WI38 (cell line): ENCODE measurements around the gene MALSU1.
A peak's percentile ranks its signal among the peaks of the same experiment; 100 is the strongest.

ENCODE experiments used
- H3K4me3 ChIP-seq: 2 replicates; pipeline ENCODE4 v1.5.1; 2011; ENCODE audit warnings: low read depth, mild to moderate bottlenecking, control low read depth, low read length
- TF ChIP-seq, protein P1 (sequence below): IDR thresholded peaks from 2 replicates; pipeline ENCODE4 v1.5.1; 2012; ENCODE audit warnings: low read depth, mild to moderate bottlenecking, control low read depth, low read length

MALSU1 gene

DNA sequence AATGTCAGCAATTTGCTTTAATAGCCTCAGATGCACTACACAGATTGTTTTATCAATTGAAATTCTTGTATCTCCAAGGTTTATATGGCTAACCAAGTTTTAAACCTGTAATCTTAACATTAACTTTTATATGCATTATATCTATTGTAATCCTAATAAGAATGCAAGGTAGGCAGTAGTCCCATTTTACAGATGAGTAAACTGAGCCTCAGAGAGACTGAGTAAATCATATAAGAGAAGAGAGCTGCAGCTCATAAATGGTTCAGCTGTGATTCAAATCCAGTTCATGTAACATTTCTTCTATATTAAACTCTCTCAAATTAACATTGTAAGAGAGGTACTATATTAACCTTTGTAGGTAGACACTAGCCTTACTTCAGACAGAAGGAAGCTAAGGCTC lies 44.0 kb downstream of the MALSU1 start:
- TF ChIP-seq, protein P1, sequence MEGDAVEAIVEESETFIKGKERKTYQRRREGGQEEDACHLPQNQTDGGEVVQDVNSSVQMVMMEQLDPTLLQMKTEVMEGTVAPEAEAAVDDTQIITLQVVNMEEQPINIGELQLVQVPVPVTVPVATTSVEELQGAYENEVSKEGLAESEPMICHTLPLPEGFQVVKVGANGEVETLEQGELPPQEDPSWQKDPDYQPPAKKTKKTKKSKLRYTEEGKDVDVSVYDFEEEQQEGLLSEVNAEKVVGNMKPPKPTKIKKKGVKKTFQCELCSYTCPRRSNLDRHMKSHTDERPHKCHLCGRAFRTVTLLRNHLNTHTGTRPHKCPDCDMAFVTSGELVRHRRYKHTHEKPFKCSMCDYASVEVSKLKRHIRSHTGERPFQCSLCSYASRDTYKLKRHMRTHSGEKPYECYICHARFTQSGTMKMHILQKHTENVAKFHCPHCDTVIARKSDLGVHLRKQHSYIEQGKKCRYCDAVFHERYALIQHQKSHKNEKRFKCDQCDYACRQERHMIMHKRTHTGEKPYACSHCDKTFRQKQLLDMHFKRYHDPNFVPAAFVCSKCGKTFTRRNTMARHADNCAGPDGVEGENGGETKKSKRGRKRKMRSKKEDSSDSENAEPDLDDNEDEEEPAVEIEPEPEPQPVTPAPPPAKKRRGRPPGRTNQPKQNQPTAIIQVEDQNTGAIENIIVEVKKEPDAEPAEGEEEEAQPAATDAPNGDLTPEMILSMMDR: no peak
- H3K4me3 ChIP-seq: no peak overlapping the region

DNA sequence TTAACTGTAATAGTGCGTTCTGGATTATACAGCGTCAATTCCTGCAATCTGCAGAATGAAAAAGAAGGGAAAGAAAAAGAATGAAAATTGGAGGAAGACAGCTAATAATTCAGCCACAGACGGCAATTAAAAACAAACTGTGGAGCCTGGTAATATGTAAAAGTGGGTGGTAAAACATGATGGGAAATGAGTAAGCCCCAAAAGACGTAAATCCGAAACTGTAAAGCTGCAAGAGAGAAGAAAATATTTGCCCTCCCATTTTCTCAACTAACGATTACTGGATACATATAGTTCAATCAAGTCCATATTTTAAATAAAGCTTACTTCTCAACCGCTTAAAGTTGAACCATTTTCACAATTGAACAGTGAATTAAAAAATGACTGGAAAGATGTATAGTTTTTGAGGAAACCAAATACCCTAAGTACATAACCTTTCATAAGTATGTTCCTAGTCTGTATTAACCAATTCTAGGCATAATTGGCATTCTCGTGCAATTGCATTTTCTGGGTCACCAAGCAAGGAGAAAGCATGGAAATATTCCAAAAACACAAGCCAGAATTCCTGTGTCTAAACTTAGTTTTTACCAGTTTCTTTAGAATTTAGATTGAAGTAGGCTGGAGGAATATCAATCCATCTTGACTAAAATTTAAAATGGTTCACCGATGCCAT lies 44.8 kb downstream of the MALSU1 start:
- TF ChIP-seq, protein P1: no peak
- H3K4me3 ChIP-seq: no peak overlapping the region

DNA sequence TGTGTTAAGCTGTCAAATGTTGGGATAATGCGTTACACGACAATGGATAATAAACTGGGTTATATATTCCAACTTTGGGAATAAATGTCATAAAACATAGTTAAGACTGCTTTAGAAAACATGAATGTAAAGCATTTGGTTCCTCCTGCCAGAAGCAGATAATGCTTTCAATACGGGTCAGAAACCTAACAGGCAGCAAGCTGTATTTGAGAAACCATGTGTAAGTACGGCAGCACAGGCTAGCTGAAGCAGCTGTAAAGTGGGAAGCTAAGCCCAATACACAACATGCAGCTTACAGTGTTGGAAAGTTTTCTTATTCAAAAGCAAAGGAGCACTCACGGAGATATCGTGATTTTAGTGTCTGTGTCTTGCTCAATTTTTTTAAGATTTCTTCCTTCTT lies 46.5 kb downstream of the MALSU1 start:
- H3K4me3 ChIP-seq: no peak overlapping the region
- TF ChIP-seq, protein P1: no peak

DNA sequence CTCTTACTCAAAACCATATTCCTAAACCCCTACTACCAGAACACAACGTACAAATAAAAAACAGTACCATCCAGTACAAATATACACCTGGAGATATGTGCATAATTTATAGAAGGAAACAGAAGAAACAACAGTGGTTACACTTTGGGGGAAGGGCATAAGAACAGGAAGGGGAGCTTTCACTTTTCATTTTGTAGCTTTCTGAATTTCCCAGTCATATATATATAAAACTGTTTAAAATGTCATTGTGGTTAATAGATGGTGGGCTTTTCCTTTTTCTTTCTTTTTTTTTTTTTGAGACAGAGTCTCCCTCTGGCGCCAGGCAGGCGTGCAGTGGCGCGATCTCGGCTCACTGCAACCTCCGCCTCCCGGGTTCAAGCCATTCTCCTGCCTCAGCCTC lies 47.2 kb downstream of the MALSU1 start:
- TF ChIP-seq, protein P1: no peak
- H3K4me3 ChIP-seq: peak overlapping the region; percentile 59

DNA sequence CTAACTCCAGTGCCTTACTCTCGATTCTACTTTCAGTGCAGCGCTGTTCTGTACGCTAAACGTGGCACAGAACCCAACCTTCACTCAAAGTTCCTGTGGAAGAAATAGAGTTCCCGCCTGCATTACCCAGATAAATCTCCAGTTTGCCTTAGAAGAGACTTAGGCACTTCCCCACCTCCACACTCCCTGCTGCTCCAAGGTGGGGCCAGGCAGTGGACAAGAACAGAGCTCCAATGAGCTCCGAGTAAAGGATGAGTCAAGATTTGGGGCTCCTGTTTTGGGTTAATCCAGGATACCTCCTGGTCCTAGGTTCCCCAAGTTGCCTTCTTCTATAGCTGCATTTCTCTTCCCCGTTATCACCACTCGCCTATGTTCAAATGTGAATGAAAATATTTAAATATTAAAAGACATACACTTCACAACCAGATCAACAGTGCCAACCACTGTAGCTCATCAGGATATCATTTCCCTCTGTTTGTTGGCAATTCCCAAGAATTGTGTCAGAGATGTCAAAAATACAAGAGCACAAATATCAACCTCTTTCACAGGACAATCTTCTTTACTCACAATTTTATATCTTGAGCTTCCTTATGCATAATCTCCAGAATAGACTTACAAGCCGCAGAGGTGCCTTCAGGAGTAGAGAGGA lies 48.0 kb downstream of the MALSU1 start:
- peak overlapping the region; percentile 59 for H3K4me3 ChIP-seq

DNA sequence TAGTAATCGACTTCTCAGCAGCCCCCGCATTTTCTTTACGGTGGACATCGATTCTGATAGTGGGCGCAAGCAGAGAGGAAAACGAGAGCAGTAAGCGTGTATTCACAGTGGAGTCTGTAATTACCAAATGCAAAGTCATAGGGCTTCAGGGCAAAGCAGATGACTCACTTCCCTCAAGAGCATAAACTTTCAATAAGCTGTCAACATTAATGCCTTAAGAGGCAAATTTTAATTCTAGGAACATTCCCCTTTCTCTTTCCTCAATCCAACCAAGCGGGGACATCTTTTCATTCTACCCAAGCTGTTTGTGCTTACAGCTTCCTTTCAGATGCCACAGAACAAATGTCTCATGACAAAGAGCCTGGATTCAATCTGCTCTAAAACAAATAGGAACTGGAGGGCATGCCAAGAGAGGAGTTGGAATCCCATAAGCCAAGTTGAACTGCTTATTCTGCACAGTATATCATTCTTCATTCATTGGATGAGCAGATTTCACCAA lies 48.6 kb downstream of the MALSU1 start:
- TF ChIP-seq, protein P1: no peak
- peak overlapping the region; percentile 59 for H3K4me3 ChIP-seq

More for the DNA sequence above, 48.0 kb downstream of the MALSU1 start:
- TF ChIP-seq, protein P1: no peak

DNA sequence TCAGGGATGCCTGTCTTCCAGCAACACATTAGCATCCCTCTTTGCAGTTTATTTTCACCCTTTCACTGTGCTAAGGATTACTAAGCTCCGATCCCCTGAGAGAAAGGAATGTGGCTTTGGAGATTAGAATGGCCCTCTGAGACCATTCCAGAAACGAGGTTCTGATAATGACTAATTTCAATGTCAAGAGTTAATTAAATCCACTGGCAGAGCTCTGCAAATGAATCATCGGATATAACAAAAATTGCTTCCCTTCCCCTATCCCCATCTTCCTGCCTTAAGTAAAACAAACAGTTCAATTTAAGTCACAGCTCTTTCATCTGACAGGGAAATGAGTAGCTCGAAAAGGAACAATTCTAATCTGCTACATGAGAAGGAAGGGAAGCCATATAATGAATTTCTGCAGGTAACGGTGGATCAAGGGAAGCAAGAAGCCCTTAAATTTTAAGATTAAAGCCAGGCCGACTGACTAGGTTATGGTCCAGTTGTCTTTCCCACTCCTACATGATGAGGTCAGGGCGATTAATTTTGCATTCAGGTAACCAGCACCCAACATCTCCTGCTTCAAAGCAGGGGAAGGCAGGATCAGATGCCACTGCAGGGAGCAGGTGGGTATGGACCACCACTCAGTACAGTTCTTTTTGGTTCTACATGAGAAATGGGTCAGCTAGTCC lies 50.5 kb downstream of the MALSU1 start:
- H3K4me3 ChIP-seq: peak overlapping the region; percentile 6; the same call in 1 of the 2 replicates
- TF ChIP-seq, protein P1: no peak
